ENCODE data around the gene MATN3. TPM values are rescaled to one million over a fixed set of nuclear protein-coding genes. Genes with fewer than 3 reads are reported as not detected.
"Not testable (repeated sequence)": the region's sequence is repeated elsewhere in the genome, so short reads cannot be mapped to it uniquely, and the experiment has no call there.

Gene MATN3
- total and polyA plus RNA-seq, 8 donors: 3.7 to 12.0 (median 9.4) TPM

DNA sequence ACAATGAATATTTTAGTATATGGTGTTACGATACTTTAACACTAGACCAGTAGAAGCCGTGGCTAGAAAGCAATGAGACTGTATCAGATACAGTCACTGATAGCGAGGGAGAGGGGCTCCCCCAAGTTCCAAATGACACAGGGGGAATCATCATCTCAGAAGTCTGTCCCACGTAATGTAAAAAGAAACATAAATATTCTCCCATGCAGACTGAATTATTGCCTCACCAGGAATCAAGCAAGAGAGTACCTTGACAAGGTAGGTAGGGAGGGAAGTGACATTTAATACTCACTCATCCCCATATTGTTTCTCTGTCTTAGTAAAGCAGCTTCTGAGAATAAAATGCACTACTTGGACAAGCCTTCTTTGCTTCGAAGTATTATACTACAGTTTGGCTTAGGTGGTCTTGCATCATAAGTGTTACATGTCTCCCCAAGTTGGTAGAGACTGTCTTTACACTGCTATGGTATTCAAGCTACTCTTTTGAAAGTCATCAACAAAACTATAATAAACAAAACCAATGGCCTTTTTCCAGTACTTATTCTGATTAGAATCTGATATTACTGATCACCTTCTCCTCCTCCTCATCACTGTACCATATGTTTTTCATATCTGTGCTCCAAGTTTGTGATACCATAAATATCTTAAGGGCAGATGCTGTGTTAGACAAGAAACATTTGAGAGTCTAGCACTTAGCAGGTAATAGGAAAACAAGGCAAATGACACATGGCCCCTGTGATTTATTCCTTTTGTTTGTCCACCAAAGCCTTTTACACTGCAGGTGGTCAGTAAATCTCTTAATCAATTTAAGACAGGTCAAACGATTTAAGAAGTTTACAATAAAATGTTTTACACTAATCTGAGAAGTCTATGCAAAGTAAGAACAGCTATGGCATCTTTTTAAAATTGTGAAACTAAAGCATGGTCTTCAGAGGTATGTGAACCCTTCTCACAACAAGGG is 36.3 kb upstream of the MATN3 start:
- Histone ChIP-seq H3K27ac (peak overlapping the region; percentile 98 to 99), H3K9me3 (no peaks in the 10 kb centered on the region), H3K4me3 (peak overlapping the region; percentile 61 to 76), H3K36me3 (no peaks in the 10 kb centered on the region), H3K27me3 (no peaks in the 10 kb centered on the region), H3K4me1 (peaks cover 24 to 68% of the 10 kb centered on the region in 2 donors)
- ATAC-seq (no peak), DNase-seq (no peak)
- intact Hi-C loops (cut with DNase I): no loop called here
- TF ChIP-seq, protein P1, sequence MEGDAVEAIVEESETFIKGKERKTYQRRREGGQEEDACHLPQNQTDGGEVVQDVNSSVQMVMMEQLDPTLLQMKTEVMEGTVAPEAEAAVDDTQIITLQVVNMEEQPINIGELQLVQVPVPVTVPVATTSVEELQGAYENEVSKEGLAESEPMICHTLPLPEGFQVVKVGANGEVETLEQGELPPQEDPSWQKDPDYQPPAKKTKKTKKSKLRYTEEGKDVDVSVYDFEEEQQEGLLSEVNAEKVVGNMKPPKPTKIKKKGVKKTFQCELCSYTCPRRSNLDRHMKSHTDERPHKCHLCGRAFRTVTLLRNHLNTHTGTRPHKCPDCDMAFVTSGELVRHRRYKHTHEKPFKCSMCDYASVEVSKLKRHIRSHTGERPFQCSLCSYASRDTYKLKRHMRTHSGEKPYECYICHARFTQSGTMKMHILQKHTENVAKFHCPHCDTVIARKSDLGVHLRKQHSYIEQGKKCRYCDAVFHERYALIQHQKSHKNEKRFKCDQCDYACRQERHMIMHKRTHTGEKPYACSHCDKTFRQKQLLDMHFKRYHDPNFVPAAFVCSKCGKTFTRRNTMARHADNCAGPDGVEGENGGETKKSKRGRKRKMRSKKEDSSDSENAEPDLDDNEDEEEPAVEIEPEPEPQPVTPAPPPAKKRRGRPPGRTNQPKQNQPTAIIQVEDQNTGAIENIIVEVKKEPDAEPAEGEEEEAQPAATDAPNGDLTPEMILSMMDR (IDR thresholded peaks at IDR 0.05): no peak

DNA sequence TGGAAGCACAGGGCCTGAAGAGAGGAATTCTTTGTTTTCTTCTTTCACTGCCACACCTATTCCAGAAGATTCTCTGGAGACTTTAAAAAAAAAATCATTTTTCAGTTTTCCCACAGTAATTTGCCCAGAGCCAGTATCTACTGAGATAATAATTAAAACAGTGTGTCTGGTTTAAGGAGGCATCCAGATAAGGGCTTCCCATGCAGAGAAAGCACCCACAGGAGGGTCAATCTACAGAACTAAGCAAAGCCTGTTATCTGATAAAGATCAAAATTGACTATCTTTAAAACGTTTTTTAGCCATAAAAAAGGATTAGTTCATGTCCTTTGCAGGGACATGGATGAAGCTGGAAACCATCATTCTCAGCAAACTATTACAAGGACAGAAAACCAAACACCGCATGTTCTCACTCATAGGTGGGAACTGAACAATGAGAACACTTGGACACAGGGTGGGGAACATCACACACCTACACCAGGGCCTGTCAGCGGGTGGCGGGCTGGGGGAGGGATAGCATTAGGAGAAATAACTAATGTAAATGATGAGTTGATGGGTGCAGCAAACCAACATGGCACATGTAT is 33.3 kb upstream of the MATN3 start:
- H3K27ac ChIP-seq; ATAC-seq; H3K9me3 ChIP-seq; H3K27me3 ChIP-seq; H3K4me3 ChIP-seq; intact Hi-C loops (cut with DNase I); H3K36me3 ChIP-seq; DNase-seq: not testable (repeated sequence)
- H3K4me1 ChIP-seq: peaks cover 24 to 79% of the 10 kb centered on the region in 2 donors

DNA sequence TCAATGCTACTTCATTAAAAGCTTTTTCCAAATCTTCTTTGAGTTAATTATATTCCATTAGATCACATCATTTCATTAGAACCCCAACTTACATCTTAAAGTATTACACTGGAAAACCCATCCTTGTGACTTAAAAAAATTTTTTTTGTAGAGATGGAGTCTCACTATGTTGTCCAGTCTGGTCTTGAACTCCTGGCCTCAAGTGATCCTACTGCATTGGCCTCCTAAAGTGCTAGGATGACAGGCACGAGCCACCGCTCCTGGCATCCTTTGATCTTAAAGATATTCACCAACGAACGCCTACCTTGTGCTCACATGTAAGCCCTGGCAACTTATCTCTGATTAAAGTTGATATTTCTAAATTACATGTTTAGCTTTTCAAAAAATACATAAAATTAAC is 32.3 kb upstream of the MATN3 start:
- Histone ChIP-seq H3K9me3 (no peaks in the 10 kb centered on the region), H3K36me3 (peaks cover 0 to 12% of the 10 kb centered on the region in 2 donors), H3K4me3 (no peak overlapping the region), H3K4me1 (peaks cover 24 to 80% of the 10 kb centered on the region in 2 donors), H3K27me3 (no peaks in the 10 kb centered on the region), H3K27ac (no peak overlapping the region)
- intact Hi-C loops (cut with DNase I): no loop called here
- TF ChIP-seq, protein P1 (IDR thresholded peaks at IDR 0.05): no peak
- no peak for DNase-seq
- no peak for ATAC-seq

- ATAC-seq: peak; percentile 38
- TF ChIP-seq, protein P1 (IDR thresholded peaks at IDR 0.05): no peak
- H3K27ac ChIP-seq: peak overlapping the region in 1 of 2 donors; percentile 40
Observed at GRCh38 chr2:20042531-20042930, 30.1 kb upstream of the MATN3 start.

DNA sequence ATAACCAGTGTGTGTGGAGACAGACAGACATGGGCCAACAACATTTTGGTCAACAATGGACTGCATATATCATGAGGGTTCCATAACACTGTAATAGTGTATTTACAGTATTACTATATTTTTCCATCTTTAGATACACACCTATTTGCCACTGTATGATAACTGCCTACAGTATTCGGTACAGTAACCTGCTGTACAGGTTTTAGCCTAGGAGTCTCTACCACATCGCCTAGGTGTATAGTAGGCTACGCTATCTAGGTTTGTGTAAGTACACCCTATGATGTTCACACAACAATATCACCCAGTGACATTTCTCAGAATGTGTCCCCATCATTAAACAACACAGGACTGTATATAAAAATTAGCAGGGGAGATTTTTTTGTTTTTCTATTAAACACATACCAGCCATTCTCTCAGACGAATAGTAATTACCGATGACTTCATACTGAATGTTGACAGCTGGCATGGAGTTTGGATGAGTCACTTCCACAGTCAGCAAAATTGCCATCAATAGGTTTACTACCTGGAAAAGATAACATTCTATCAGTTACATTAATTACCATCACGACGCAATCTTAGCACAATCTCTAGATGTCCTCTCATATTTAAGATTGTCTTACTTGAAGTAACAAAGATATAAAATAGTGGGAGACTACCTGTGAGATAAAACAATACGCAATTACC is 28.2 kb upstream of the MATN3 start:
- intact Hi-C loops (cut with DNase I): no loop called here
- Histone ChIP-seq H3K9me3 (no peaks in the 10 kb centered on the region), H3K27ac (no peak overlapping the region), H3K36me3 (peaks cover 0 to 53% of the 10 kb centered on the region in 2 donors), H3K4me1 (peaks cover 7 to 43% of the 10 kb centered on the region in 2 donors), H3K4me3 (no peak overlapping the region), H3K27me3 (no peaks in the 10 kb centered on the region)
- no peak for ATAC-seq
- DNase-seq: no peak
- TF ChIP-seq, protein P1 (IDR thresholded peaks at IDR 0.05): no peak

More at GRCh38 chr2:20042531-20042930, 30.1 kb upstream of the MATN3 start:
- no peaks in the 10 kb centered on the region for H3K27me3 ChIP-seq
- intact Hi-C loops (cut with DNase I): no loop called here
- H3K4me1 ChIP-seq: peaks cover 7 to 58% of the 10 kb centered on the region in 2 donors
- no peak for DNase-seq
- no peak overlapping the region for H3K4me3 ChIP-seq
- peaks cover 0 to 34% of the 10 kb centered on the region in 2 donors for H3K36me3 ChIP-seq
- no peaks in the 10 kb centered on the region for H3K9me3 ChIP-seq

Measured in left lung (tissue), 10 donors.